Activated CD4-positive, alpha-beta T cell treated with anti-CD3 and anti-CD28 coated beads for 24 hours (primary cell): Measurements from ENCODE around the gene GALNT17.

Experiments used
- DNase-seq, 2 donors: peaks; one replicate each; pipeline ENCODE4 v3.0.0-alpha.2; 2020; ENCODE audit warnings: low read depth in 2 of 2

The GALNT17 gene

GRCh38 chr7:71389976-71390375 lies 258.0 kb downstream of the GALNT17 start:
- DNase-seq = no peak

- no peak for DNase-seq
Observed at GRCh38 chr7:71393661-71394060, 261.7 kb downstream of the GALNT17 start.

- DNase-seq = no peak
Observed at GRCh38 chr7:71402684-71403083, 270.7 kb downstream of the GALNT17 start.

- DNase-seq = no peak
Observed at GRCh38 chr7:71403202-71403946, 271.4 kb downstream of the GALNT17 start.

- DNase-seq = no peak
Observed at GRCh38 chr7:71404726-71405345, 272.9 kb downstream of the GALNT17 start.

GRCh38 chr7:71408271-71408670 lies 276.3 kb downstream of the GALNT17 start:
- no peak for DNase-seq

GRCh38 chr7:71409550-71410157 lies 277.7 kb downstream of the GALNT17 start:
- no peak for DNase-seq

GRCh38 chr7:71411475-71411874 lies 279.5 kb downstream of the GALNT17 start:
- no peak for DNase-seq

GRCh38 chr7:71414490-71414889 lies 282.5 kb downstream of the GALNT17 start:
- no peak for DNase-seq

GRCh38 chr7:71419546-71420337 lies 287.8 kb downstream of the GALNT17 start:
- DNase-seq = no peak

- DNase-seq = no peak
Observed at GRCh38 chr7:71422104-71422503, 290.2 kb downstream of the GALNT17 start.

GRCh38 chr7:71424166-71425035 lies 292.5 kb downstream of the GALNT17 start:
- DNase-seq = no peak

GRCh38 chr7:71429083-71429482 lies 297.1 kb downstream of the GALNT17 start:
- no peak for DNase-seq

GRCh38 chr7:71430246-71430645 lies 298.3 kb downstream of the GALNT17 start:
- DNase-seq = no peak

GRCh38 chr7:71439321-71439720 lies 307.4 kb downstream of the GALNT17 start:
- DNase-seq = no peak

- no peak for DNase-seq
Observed at GRCh38 chr7:71442492-71443190, 310.7 kb downstream of the GALNT17 start.

- DNase-seq = no peak
Observed at GRCh38 chr7:71443191-71443530, 311.2 kb downstream of the GALNT17 start.

- DNase-seq = no peak
Observed at GRCh38 chr7:71444130-71444529, 312.2 kb downstream of the GALNT17 start.

- no peak for DNase-seq
Observed at GRCh38 chr7:71453630-71454029, 321.7 kb downstream of the GALNT17 start.

- DNase-seq = no peak
Observed at GRCh38 chr7:71454981-71455380, 323.0 kb downstream of the GALNT17 start.

- DNase-seq = no peak
Observed at GRCh38 chr7:71457021-71457420, 325.1 kb downstream of the GALNT17 start.
